ENCODE results near the gene CEP89. TPM values are rescaled to one million over a fixed set of nuclear protein-coding genes. Genes with fewer than 3 reads are reported as not detected.
"Not testable (repeated sequence)": the region's sequence is repeated elsewhere in the genome, so short reads cannot be mapped to it uniquely, and the experiment has no call there.

The CEP89 gene
- polyA plus RNA-seq, 5 donors = 30.9 to 35.0 (median 32.4) TPM

DNA sequence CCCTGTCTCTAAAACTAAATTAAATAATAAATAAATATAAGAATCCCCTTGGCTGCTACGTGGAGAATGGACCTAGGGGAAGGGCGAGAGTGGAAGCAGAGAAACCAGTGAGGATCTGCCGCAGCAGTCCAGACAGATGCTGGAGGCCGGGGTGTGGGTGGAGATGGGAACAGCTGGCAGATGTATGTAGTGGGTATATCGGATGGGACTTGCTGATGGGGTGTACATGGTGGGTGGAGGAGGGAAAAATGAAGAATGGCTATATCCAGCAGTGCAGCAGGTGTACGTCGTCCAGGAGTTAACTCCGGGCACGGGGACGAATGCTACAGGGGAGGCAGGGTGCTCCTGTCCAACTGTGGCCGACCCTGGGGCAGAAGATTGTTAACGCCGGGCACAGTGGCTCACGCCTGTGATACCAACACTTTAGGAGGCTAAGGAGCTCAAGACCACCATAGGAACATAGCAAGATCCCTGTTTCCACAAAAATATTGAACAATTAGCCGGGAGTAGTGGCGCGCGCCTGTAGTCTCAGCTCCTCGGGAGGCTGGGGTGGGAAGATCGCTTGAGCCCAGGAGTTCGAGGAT lies 654 bp downstream of the CEP89 start:
- DNase-seq = no peak

DNA sequence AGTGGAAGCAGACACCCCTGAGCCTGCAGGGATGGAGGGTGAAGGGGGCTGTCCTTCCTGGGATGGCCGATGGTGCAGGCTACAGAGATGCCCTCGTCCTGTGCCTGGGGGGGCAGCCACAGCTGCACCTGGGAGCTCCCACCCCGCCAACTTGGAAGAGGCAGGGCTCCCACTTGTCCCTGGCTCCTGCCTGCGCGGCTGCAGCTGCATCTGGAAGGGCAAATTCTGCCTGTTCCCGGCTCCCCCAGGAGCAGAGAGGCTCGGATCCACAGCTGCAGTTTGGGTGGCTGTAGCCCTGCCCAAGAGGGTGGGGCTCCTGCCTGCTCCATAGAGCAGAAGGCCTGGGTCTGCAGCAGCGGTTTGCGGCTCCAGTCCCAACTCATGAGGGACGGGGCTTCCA lies 2.2 kb downstream of the CEP89 start:
- DNase-seq = no peak

DNA sequence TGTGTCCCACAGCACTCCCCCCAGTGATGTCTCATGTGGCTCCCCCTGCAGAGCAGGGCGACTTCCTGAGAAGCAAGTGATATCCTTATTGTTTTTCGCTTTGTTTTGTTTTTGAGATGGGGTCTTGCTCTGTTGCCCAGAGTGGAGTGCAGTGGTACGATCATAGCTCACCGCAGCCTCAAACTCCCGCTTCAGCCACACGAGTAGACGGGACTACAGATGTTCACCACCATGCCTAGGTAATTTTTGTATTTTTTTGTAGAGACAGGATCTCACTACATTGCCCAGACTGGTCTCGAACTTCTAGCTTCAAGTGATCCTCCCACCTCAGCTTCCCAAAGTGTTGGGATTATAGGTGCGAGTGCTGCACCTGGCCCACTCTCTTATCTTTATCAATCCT lies 5.0 kb downstream of the CEP89 start:
- DNase-seq = no peak

DNA sequence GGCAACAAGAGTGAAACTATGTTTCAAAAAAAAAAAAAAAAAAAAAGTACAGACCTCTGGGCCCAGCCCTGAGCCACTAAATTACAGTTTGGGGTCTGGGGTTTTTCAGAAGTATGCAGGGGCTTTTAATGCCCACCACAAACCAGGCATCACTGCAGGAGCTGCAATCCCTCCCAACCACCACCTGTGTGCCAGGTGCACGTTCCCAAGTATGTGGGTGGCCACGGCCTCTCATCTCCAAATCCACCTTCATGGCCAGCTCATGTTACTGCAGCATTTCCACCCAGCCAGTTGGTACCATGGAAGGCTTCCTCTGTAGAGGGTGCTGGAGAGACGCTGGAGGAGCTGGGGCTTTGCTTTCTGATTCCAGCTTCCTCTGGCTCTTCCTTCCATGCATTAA lies 26.5 kb downstream of the CEP89 start:
- no peak for DNase-seq

DNA sequence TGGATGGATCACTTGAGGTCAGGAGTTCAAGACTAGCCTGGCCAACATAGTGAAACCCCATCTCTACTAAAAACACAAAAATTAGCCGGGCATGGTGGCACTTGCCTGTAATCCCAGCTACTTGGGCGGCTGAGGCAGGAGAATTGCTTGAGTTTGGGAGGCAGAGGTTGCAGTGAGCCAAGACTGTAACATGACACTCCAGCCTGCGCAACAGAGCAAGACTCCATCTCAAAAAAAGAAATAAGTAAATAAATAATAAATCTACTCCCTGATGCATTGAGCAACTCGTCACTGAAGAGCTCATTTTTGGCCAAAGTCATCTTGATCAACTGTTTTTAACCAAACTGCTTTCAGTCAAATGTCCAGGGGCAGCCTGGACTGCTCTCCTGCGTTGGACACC lies 30.5 kb downstream of the CEP89 start:
- not testable (repeated sequence) for DNase-seq

DNA sequence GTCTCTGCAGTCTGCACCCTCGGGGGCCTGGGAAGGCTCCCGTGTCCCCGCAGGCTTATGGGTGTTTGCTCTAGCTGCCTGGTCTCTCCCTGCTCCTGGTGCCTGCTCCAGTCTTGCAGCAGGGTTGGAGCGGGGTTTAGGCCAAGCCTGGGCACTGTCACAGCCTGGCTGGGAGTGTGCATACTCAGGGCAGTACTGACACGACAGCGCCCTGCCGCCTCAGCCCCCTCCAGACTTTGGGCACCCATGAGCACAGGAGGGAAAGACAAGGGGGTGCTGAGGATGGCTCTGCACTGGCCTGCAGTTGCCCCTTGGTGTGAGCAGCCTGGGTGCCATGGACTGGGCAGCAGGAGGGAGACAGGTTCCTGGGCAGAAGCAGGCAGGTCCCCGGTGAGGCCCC lies 35.7 kb downstream of the CEP89 start:
- no peak for DNase-seq

DNA sequence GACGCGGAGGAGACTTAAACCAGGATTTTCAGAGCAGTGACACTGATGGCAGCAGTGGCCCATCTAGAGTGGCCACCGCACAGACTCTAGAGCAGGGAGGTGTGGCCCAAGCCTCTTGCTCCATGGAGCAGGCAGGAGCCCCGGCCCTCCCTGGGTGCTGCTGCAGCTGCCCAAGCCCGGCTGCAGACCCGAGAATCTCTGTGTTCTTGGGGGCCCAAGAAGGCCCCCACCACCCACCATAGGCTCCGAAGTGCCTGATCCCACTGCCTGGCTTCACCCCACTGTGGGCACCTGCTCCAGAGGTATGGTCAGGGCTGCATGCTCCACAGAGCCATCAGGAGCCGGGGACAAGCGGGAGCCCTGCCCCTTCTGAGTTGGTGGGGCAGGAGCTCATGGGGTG lies 36.1 kb downstream of the CEP89 start:
- DNase-seq = no peak

DNA sequence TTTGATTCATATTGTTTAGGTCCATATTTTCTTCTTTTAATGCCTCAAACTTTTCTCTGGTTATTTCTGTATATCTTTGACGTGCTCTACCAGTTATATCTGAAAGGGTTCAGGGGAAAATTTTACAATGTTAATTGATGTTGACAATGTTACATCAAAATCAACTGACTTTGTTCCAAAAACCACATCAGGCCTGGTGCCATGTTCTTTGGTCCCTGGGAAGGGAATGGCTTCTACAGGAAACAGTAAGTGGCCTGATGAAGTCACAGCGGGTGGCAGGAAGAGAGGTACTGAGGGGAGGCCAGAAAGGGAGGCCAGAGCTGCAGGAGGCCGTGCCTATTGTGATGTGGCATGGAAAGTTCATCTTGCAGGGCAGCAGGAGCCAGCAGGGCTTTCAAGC lies 38.2 kb downstream of the CEP89 start:
- no peak for DNase-seq

DNA sequence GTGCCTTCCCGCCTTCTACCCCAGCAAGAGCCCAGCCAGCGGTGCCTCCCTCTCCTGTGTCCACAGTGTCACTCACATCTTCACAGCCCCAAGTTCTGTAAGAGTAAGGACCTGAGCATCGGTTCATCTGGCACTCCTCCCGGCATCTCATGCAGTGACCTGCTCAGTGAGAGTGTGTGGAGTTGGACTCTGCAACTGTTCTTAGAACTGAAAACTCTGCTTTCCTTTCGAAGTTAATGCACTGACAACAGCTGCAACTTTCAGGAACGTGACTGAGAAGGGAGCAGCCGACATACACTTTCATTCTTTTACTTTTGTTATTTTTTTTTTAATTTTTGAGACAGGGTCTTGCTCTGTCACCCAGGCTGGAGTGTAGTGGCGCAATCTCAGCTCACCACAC lies 41.2 kb downstream of the CEP89 start:
- DNase-seq = no peak

DNA sequence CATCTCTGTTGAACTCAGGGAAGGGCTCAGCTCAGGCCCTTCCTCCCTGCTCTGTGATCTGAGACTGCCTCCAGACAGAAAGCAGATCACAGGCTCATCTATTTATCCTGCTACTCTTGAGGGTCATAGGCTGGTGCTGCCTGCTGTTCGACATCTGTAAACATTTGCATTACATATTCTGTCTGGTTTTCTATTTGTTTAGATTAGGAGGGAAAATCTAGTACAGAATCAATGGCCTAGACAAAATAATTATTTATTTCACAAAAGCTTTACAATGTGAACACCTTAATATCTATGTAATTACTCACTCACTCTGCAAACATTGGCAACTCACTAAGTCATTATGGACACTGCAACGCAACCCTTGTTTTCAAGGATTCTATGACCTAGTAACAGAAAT lies 43.0 kb downstream of the CEP89 start:
- DNase-seq = no peak

DNA sequence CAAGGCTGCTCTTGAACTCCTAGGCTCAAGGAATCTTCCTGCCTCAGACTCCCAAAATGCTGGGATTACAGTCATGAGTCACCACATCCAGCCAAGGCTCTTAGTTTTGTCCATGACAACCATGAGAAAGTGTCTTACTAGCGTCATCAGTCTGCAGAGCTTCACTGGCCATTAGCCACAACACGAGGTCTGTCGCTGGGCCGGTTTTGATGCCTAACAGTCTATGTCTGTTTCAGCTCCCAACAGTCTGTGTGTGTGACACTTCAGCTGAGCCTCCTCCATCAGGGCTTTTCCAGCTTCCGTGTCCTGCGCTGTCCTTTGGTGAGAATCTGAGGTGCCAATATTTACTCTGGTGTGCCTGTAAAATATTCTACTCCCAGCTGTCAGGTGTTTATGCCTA lies 47.6 kb downstream of the CEP89 start:
- no peak for DNase-seq

DNA sequence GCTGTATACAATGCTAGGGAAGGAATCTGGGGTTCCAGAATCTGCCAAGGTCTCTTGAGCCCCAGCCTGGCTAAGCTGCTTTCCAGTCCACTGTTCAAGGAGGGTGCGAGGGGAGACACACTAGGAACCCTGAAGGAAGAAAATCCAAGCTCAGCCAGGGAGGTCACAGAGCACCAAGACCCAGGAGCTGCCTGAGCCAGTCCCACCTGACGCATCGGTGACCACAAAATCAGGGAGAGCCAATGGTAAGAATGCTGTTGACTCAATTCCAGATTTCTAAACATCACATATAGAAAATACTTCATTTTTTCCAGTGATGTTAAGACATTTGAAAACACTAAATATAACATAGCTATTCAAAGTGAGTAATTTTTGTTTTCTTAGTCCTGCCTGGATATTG lies 50.1 kb downstream of the CEP89 start:
- DNase-seq = no peak

DNA sequence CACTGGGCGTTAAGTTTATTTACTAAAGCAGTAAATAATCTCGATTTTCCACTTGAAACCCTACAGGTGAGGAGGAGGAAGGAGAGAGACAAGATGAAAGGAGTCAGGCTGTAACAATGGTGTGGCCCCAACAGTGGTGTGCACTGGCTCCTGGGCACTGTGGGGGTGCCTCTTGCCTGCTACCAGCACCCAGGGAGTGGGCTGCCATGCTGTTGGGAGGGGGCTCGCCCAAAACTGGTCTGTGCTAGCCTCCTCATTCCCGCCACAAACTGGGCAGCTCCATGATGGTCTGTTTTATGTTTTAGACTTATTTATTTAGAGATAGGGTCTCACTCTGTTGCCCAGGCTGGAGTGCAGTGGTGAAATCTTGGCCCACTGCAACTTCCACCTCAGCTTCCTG lies 52.4 kb downstream of the CEP89 start:
- DNase-seq = no peak

DNA sequence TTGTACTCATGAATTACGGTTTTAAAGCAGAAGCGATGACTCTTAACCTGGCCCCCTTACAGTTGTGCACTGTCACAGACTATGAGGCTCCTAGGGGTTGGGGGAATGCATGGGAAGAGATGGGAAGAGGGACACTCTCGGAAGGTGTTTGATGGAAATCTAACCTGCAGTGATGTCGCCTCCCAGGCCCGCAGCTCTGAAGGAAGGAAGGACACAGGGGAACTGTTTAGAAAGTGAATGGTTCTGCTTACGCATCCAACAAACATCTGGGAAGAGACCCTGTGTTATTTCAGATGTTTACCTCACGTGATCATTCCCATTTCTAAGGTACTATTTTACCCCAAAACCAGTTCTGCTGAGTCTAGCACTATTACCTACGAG lies 54.2 kb downstream of the CEP89 start:
- no peak for DNase-seq

DNA sequence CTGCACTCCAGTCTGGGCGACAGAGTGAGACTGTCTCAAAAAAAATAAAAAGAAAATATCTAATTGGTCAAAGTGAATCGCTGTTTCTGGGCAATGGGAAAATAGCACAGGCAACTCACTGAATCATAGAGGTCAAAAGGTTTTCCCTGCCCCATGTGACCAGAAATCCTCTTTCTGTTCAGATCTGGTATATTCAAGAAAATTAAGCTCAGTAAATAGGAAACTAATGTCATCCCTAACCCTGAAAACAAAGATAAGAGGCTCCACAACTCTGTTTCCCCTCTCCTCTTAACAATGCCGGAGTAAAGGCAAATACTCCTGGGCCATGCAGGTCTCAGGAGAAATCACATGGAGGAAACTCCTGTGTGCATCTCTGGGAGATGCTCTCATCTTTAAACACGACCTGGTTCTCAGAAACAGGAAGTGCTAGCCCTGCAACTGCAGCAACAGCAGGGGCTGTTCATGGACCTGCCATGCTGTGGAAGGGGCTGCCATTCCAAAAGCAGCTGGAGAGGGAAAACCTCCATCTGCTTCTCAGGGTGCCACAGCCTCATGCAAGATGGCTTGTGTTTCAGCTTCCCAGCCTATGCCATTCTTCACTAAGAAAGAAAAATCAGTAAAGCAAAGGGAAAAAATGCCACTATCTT lies 54.7 kb downstream of the CEP89 start:
- DNase-seq = no peak

DNA sequence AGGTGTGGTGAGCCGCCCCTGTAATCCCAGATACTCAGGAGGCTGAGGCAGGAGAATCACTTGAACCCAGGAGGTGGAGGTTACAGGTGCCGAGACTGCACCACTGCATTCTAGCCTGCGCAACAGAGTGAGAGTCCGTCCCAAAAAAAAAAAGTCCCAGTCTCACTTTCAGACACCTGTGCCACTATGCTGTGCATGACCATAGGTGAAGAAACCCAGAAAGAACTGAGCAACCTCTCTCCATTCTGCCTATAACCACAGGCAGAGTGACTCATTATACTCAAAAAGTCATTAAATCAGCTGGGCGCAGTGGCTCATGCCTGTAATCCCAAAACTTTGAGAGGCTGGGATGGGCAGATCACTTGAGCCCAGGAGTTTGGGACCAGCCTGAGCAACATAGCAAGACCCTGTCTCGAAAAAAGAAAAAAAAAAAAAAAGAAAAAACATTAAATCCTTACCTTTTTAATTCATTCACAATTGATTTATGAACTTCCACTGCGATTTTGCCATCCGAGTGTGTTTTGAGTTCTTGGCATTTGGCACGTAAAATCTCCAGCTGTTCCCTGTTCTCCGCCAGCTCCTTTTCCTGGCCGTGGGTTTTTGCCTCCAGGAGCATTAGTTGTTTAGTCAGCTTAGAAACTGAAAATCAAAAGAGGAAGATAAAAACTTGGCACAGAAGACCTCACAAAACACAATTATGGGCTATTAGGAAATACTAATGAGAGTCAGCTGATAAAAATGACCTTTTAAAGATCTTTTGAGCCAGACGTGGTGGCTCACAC lies 56.7 kb downstream of the CEP89 start:
- peak; percentile 9 to 28 for DNase-seq

DNA sequence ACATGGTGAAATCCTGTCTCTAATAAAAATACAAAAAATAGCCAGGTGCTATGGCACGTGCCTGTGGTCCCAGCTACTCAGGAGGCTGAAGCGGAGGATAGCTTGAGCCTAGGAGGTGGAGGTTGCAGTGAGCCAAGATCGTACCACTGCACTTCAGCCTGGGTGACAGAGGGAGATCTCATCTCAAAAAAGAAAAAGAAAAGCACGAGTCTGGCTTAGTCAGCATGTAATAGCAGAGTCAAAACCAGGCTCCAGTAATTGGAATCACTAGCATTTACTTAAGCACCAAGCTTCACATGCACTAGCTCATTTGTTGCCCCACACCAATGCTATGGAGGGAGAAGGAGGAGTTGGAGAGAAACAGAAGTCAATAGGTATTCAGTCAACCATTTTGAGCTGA lies 60.3 kb downstream of the CEP89 start:
- no peak for DNase-seq

DNA sequence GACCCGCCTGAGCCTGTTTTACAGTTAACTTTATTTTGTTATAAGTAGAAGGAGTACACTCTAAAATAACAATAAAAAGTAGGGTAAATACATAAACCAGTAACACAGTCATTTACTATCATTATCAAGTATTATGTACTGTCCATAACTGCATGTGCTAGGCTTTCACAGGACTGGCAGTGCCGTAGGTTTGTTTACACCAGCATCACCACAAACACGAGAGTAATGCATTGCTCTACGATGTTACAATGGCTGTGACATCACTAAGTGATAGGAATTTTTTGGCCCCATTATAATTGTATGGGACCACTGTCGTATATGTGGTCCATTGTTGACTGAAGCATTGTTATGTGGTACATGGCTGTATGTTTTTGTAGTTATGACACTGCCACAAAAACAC lies 60.9 kb downstream of the CEP89 start:
- DNase-seq = no peak

DNA sequence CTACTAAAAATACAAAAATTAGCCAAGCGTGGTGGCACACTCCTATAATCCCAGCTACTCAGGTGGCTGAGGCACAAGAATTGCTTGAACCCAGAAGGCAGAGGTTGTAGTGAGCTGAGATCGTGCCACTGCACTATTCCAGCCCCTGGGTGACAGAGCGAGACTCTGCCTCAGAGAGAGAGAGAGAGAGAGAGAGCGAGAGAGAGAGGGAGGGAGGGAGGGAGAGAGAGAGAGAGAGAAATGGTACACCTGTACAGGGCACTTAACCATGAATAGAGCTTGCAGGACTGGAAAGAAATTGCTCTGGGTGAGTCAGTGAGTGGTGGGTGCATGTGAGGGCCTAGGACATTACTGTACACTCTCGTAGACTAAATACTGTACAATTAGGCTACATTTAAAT lies 61.7 kb downstream of the CEP89 start:
- DNase-seq = no peak

DNA sequence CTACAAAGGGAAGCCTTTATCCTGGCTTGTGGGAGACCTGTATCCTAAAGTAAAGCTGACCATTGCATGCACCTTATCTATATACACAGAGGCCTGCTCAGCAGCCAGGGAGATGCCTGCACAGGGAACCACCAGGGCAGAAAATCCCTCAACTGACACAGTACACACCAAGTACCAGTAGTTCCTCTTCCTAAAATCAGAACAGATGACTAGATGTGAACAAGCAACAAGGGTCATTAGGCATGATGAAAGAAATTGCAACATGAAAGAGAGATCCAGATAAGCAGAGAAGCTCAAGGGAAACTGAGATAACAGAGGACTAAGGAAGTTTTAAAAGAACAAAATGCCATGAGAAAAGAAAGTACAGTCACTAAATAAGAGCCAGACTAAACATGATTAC lies 62.5 kb downstream of the CEP89 start:
- DNase-seq = no peak

DNA sequence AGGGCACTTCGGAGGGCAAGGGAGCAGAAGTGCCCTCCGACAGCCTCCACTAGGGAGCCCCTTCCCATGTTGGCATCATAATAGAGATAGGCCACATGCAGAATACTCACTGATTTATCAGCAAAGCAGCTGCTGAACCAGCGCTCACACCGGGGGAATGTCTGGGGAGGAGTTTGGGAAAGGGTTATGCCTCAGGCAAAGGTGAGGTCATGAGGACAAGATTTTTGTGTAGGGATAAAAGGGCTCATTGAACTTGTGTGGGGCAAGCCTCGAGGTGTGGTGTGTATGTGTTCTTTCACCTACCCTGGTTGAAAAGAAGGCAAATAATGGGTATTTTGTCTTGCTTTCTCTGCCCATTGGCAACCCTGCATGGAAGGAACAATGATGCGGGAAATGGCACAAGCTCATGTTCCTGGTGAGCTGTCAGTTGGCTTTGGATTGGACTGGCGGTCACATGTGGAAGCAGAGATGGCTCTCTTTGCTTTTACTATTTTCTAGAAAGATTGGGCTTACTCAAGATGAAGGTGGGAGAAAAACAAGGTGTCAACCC lies 63.0 kb downstream of the CEP89 start:
- no peak for DNase-seq

DNA sequence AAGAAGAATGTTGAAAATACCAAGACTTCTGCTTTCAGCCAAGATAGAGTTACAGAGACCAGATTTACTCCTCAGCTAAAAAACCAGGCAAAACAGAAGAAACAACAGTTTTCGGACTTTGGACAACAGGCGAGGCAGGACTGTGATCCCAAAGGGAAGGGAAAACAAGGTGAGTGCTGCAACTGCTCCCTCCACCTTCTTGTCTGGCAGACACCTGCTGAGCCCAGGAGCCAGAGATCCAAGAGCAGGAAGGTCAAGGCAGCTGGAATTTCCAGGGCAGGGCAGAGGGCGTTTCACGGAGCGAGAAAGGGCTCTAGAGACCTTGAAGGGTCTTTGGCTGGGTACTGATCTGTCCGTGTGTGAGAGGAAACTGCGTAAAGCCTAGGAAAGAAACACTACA lies 69.3 kb downstream of the CEP89 start:
- no peak for DNase-seq

DNA sequence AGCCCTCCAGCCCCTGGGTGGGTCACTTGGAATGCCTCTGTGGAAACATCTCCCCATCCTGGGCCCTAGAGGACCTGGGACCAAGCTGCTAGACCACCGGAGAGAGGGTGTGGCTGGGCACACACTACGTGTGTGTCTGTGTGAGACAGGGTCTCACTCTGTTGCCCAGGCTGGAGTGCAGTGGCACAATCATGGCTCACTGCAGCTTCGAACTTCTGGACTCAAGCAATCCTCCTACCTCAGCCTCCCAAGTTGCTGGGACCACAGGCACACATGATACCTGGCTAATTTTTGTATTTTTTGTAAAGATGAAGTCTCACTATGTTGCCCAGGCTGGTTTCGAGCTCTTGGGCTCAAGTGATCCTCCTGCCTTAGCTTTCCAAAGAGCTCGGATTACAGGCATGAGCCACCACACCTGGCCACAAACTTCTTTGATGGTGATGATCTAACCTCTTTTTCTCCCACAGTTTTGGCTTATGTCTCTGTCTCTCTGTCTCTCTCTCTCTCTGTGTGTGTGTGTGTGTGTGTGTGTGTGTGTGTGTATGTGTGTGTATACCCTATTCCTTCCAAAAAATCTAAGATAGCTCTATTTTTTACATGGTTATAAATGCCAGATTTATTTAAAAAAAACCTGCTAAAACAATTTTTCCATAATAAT lies 70.1 kb downstream of the CEP89 start:
- no peak for DNase-seq
